ENCODE results near the gene EFNA5. TPM values are rescaled to one million over a fixed set of nuclear protein-coding genes. Genes with fewer than 3 reads are reported as not detected.

EFNA5 gene
- polyA plus RNA-seq, 1 donor from 2014 or later, result 4.2 TPM

DNA sequence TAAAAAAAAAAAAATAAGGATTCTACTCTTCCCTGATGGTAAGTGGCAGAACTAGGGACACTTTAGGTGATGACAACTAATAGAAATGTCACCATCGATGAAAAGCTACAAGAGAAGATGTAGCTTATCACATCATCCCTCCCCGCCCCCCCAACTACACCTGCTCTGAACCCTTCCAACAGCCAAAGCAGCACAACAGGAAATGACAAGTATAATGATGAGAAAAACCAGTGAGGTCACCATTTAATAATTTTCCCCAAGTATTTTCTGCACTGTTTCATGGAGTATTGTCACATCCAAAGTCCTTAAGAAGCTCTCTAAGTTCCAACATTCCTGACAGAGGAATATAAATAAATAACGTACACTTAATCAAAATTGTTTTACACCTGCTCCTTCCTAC, 221.4 kb downstream of the EFNA5 start:
- no peaks in the 10 kb centered on the region for H3K9me3 ChIP-seq (ENCODE audit: low read length)
- no peaks in the 10 kb centered on the region for H4K20me1 ChIP-seq (ENCODE audit: insufficient read depth)
- TF ChIP-seq REST (IDR thresholded peaks at IDR 0.05; ENCODE audit: borderline replicate concordance) (no peak), SMC3 (conservative IDR thresholded peaks at IDR 0.05; ENCODE audit: poor library complexity) (no peak), EZH2 (IDR thresholded peaks at IDR 0.05; ENCODE audit: borderline replicate concordance, insufficient read depth, low read length, poor library complexity, severe bottlenecking) (no peak), EP300 (conservative IDR thresholded peaks at IDR 0.05; ENCODE audit: poor library complexity, severe bottlenecking) (no peak), MXI1 (conservative IDR thresholded peaks at IDR 0.05; ENCODE audit: poor library complexity, severe bottlenecking) (no peak), RAD21 (conservative IDR thresholded peaks at IDR 0.05) (no peak), POLR2AphosphoS5 (IDR thresholded peaks at IDR 0.05) (no peak), CTCF (IDR thresholded peaks at IDR 0.05; ENCODE audit: poor library complexity, severe bottlenecking) (no peak)
- peaks cover 10% of the 10 kb centered on the region for H3K79me2 ChIP-seq (replicated peaks; ENCODE audit: insufficient read depth, low read length)
- no peaks in the 10 kb centered on the region for H3K9me2 ChIP-seq (ENCODE audit: insufficient read depth, low read length)
- no peak overlapping the region for H3K9ac ChIP-seq (ENCODE audit: low read length)
- H3K36me3 ChIP-seq (ENCODE audit: insufficient read depth, low read length), result no peaks in the 10 kb centered on the region
- no peaks in the 10 kb centered on the region for H3F3A ChIP-seq (ENCODE audit: insufficient read depth, low read length, poor library complexity, severe bottlenecking)
- no peak overlapping the region for H3K27ac ChIP-seq (ENCODE audit: low read length)
- H3K4me3 ChIP-seq (ENCODE audit: low read length), result no peak overlapping the region
- no peak overlapping the region for H3K4me2 ChIP-seq (ENCODE audit: low read length)
- H3K27me3 ChIP-seq (ENCODE audit: insufficient read depth, low read depth, low read length), result no peaks in the 10 kb centered on the region
- H2AFZ ChIP-seq (ENCODE audit: low read depth, low read length), result no peak overlapping the region

DNA sequence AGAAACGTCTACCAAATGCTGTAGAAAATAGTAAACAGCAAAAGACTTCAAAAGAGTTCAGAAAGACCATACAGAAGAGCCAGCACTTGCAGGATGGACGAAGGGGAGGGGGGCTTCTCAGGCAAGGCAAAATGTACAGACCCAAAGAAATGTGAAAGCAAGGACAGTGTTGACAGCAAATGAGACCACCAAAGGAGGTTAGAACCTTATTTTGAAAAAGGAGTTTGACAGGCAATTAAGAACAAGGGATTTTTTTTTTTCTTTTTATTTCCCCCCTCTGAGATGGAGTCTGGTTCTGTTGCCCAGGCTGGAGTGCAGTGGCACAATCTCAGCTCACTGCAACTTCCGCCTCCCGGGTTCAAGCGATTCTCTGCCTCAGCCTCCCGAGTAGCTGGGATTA, 223.2 kb downstream of the EFNA5 start:
- no peaks in the 10 kb centered on the region for H3K36me3 ChIP-seq (ENCODE audit: insufficient read depth, low read length)

More for the DNA sequence above, 223.2 kb downstream of the EFNA5 start:
- H3K27me3 ChIP-seq (ENCODE audit: insufficient read depth, low read depth, low read length), result no peaks in the 10 kb centered on the region
- H3K9ac ChIP-seq (ENCODE audit: low read length), result no peak overlapping the region
- no peaks in the 10 kb centered on the region for H3F3A ChIP-seq (ENCODE audit: insufficient read depth, low read length, poor library complexity, severe bottlenecking)
- no peak overlapping the region for H3K4me3 ChIP-seq (ENCODE audit: low read length)
- no peak overlapping the region for H3K4me2 ChIP-seq (ENCODE audit: low read length)
- TF ChIP-seq SMC3 (conservative IDR thresholded peaks at IDR 0.05; ENCODE audit: poor library complexity), result no peak
- no peak for TF ChIP-seq TAF1 (IDR thresholded peaks at IDR 0.05; ENCODE audit: low read depth)
- TF ChIP-seq EP300 (conservative IDR thresholded peaks at IDR 0.05; ENCODE audit: poor library complexity, severe bottlenecking), result no peak
- TF ChIP-seq RAD21 (conservative IDR thresholded peaks at IDR 0.05), result no peak
- TF ChIP-seq CTCF (IDR thresholded peaks at IDR 0.05; ENCODE audit: poor library complexity, severe bottlenecking), result no peak
- TF ChIP-seq EZH2 (IDR thresholded peaks at IDR 0.05; ENCODE audit: borderline replicate concordance, insufficient read depth, low read length, poor library complexity, severe bottlenecking), result no peak
- no peak for TF ChIP-seq POLR2AphosphoS5 (IDR thresholded peaks at IDR 0.05)
- no peak for TF ChIP-seq REST (IDR thresholded peaks at IDR 0.05; ENCODE audit: borderline replicate concordance)
- no peak for TF ChIP-seq MXI1 (conservative IDR thresholded peaks at IDR 0.05; ENCODE audit: poor library complexity, severe bottlenecking)
- no peaks in the 10 kb centered on the region for H4K20me1 ChIP-seq (ENCODE audit: insufficient read depth)
- no peaks in the 10 kb centered on the region for H3K9me2 ChIP-seq (ENCODE audit: insufficient read depth, low read length)
- H3K79me2 ChIP-seq (replicated peaks; ENCODE audit: insufficient read depth, low read length), result peaks cover 13% of the 10 kb centered on the region
- H3K9me3 ChIP-seq (ENCODE audit: low read length), result no peaks in the 10 kb centered on the region
- no peak overlapping the region for H3K27ac ChIP-seq (ENCODE audit: low read length)
- H2AFZ ChIP-seq (ENCODE audit: low read depth, low read length), result no peak overlapping the region

Data from neural cell (in vitro differentiated cells).